Rectal smooth muscle tissue (tissue), 1 donor: ENCODE results near the gene MS4A3.
"Not testable (repeated sequence)": the region's sequence is repeated elsewhere in the genome, so short reads cannot be mapped to it uniquely, and the experiment has no call there.

Source experiments
- H3K27ac ChIP-seq: one replicate; pipeline ENCODE4 v1.7.0; 2013; ENCODE audit warnings: low read depth, low read length, inconsistent platforms
- H3K27me3 ChIP-seq: one replicate; pipeline ENCODE4 v1.7.0; 2013; ENCODE audit warnings: low read length; ENCODE audit not compliant: control insufficient read depth, insufficient read depth
- H3K36me3 ChIP-seq: one replicate; pipeline ENCODE4 v1.7.0; 2013; ENCODE audit warnings: low read length; ENCODE audit not compliant: control insufficient read depth, insufficient read depth
- H3K4me1 ChIP-seq: one replicate; pipeline ENCODE4 v1.7.0; 2013; ENCODE audit warnings: low read length; ENCODE audit not compliant: control insufficient read depth, insufficient read depth
- H3K4me3 ChIP-seq: one replicate; pipeline ENCODE4 v1.7.0; 2013; ENCODE audit warnings: low read length
- H3K9ac ChIP-seq: one replicate; pipeline ENCODE4 v1.7.0; 2013; ENCODE audit warnings: low read length

The MS4A3 gene

GRCh38 chr11:60056349-60056969 lies at the start of gene MS4A3:
TSS of gene MS4A3 (plus strand) at chr11:60056665. CDS start at chr11:60061161, 4,496 bp downstream.
- Histone ChIP-seq H3K4me3 (no peak within 1 kb of the TSS), H3K27ac (no peak within 1 kb of the TSS), H3K36me3 (no peaks in the 10 kb centered on the region), H3K27me3 (no peaks in the 10 kb centered on the region), H3K9ac (no peak within 1 kb of the TSS), H3K4me1 (no peaks in the 10 kb centered on the region)

- Histone ChIP-seq H3K4me1 (no peaks in the 10 kb centered on the region), H3K27ac (no peak within 1 kb of the TSS), H3K27me3 (no peaks in the 10 kb centered on the region), H3K4me3 (no peak within 1 kb of the TSS), H3K9ac (no peak within 1 kb of the TSS), H3K36me3 (no peaks in the 10 kb centered on the region)
Observed at GRCh38 chr11:60016881-60017280, 39.6 kb upstream of the MS4A3 start, which contains the start of gene OOSP4B. TSS of gene OOSP4B (plus strand) at chr11:60017181.

- Histone ChIP-seq H3K27me3 (no peaks in the 10 kb centered on the region), H3K36me3 (no peaks in the 10 kb centered on the region), H3K4me3 (no peak overlapping the region), H3K27ac (no peak overlapping the region), H3K9ac (no peak overlapping the region), H3K4me1 (no peaks in the 10 kb centered on the region)
Observed at GRCh38 chr11:60018058-60018457, 38.4 kb upstream of the MS4A3 start.

GRCh38 chr11:60020376-60020775 lies 36.1 kb upstream of the MS4A3 start:
- not testable (repeated sequence) for H3K9ac ChIP-seq, H3K36me3 ChIP-seq, H3K27ac ChIP-seq, H3K4me1 ChIP-seq, H3K4me3 ChIP-seq, H3K27me3 ChIP-seq

GRCh38 chr11:60029015-60029632 lies 27.3 kb upstream of the MS4A3 start:
- Histone ChIP-seq H3K36me3 (no peaks in the 10 kb centered on the region), H3K4me3 (no peak overlapping the region), H3K9ac (no peak overlapping the region), H3K27ac (no peak overlapping the region), H3K4me1 (no peaks in the 10 kb centered on the region), H3K27me3 (no peaks in the 10 kb centered on the region)

- Histone ChIP-seq H3K27ac (no peak within 1 kb of the TSS), H3K27me3 (no peaks in the 10 kb centered on the region), H3K36me3 (no peaks in the 10 kb centered on the region), H3K4me1 (no peaks in the 10 kb centered on the region), H3K4me3 (no peak within 1 kb of the TSS), H3K9ac (no peak within 1 kb of the TSS)
Observed at GRCh38 chr11:60040109-60040508, 16.4 kb upstream of the MS4A3 start, which contains the start of gene OOSP2. TSS of gene OOSP2 (plus strand) at chr11:60040409. CDS start at chr11:60040460, 51 bp downstream.

GRCh38 chr11:60050422-60050821 lies 6.0 kb upstream of the MS4A3 start:
- not testable (repeated sequence) for H3K4me3 ChIP-seq, H3K27ac ChIP-seq, H3K27me3 ChIP-seq, H3K4me1 ChIP-seq, H3K9ac ChIP-seq, H3K36me3 ChIP-seq

GRCh38 chr11:60050839-60051238 lies 5.6 kb upstream of the MS4A3 start:
- H3K9ac ChIP-seq, H3K4me1 ChIP-seq, H3K36me3 ChIP-seq: not testable (repeated sequence)

GRCh38 chr11:60059052-60059451 lies 2.6 kb downstream of the MS4A3 start:
- no peaks in the 10 kb centered on the region for H3K4me1 ChIP-seq
- H3K27me3 ChIP-seq, result no peaks in the 10 kb centered on the region
- no peak overlapping the region for H3K9ac ChIP-seq
- H3K36me3 ChIP-seq, result no peaks in the 10 kb centered on the region
- no peak overlapping the region for H3K27ac ChIP-seq
- no peak overlapping the region for H3K4me3 ChIP-seq

More at GRCh38 chr11:60050839-60051238, 5.6 kb upstream of the MS4A3 start:
- H3K27ac ChIP-seq, H3K4me3 ChIP-seq, H3K27me3 ChIP-seq: not testable (repeated sequence)

- H3K36me3 ChIP-seq, result no peaks in the 10 kb centered on the region
- no peak overlapping the region for H3K4me3 ChIP-seq
Observed at GRCh38 chr11:60059521-60060240, 3.2 kb downstream of the MS4A3 start.

GRCh38 chr11:60064111-60064510 lies 7.6 kb downstream of the MS4A3 start:
- Histone ChIP-seq H3K27me3 (no peaks in the 10 kb centered on the region), H3K9ac (no peak overlapping the region), H3K36me3 (no peaks in the 10 kb centered on the region), H3K4me1 (no peaks in the 10 kb centered on the region), H3K4me3 (no peak overlapping the region), H3K27ac (no peak overlapping the region)

More at GRCh38 chr11:60059521-60060240, 3.2 kb downstream of the MS4A3 start:
- no peak overlapping the region for H3K27ac ChIP-seq
- no peaks in the 10 kb centered on the region for H3K27me3 ChIP-seq
- H3K9ac ChIP-seq, result no peak overlapping the region
- H3K4me1 ChIP-seq, result no peaks in the 10 kb centered on the region

GRCh38 chr11:60065801-60066200 lies 9.3 kb downstream of the MS4A3 start:
- H3K27me3 ChIP-seq, result no peaks in the 10 kb centered on the region
- no peaks in the 10 kb centered on the region for H3K36me3 ChIP-seq
- no peak overlapping the region for H3K4me3 ChIP-seq
- H3K9ac ChIP-seq, result no peak overlapping the region
- no peak overlapping the region for H3K27ac ChIP-seq
- H3K4me1 ChIP-seq, result no peaks in the 10 kb centered on the region
